Measurements from ENCODE around the gene RAB31. TPM values are rescaled to one million over a fixed set of nuclear protein-coding genes. Genes with fewer than 3 reads are reported as not detected.

The RAB31 gene
- total and polyA plus RNA-seq, 4 donors, result 21.5 to 114 (median 49.5) TPM

- WGBS, 2 donors, result 87 to 89% methylated on average over 4 of the region's 4 CpGs
- no peaks in the 10 kb centered on the region for H3K9me3 ChIP-seq (ENCODE audit: control insufficient read depth in 4 of 4, insufficient read depth in 3 of 4, low read length in 3 of 4)
- H3K27me3 ChIP-seq (ENCODE audit: control insufficient read depth in 3 of 3, insufficient read depth in 3 of 3, low read length in 2 of 3), result no peaks in the 10 kb centered on the region
- no peak overlapping the region for H3K9ac ChIP-seq (ENCODE audit: insufficient read depth in 1 of 2, low read length in 2 of 2)
- H3K27ac ChIP-seq (ENCODE audit: low read depth in 1 of 2, low read length in 1 of 2), result no peak overlapping the region
- H3K36me3 ChIP-seq (ENCODE audit: control insufficient read depth in 4 of 4, insufficient read depth in 4 of 4, low read length in 4 of 4), result no peaks in the 10 kb centered on the region
- ATAC-seq (ENCODE audit: insufficient read depth, low FRiP score), result no peak
- no peak overlapping the region for H3K4me3 ChIP-seq
- TF ChIP-seq CTCF (IDR thresholded peaks at IDR 0.05; ENCODE audit: control extremely low read depth, extremely low read depth), result no peak
- no peak for DNase-seq
- H3K4me1 ChIP-seq (ENCODE audit: control insufficient read depth in 5 of 5, insufficient read depth in 5 of 5, low read length in 5 of 5), result peaks cover 0 to 16% (median 10%) of the 10 kb centered on the region in 5 donors
Observed at GRCh38 chr18:9841752-9842151, 133.7 kb downstream of the RAB31 start.

- ATAC-seq (ENCODE audit: insufficient read depth, low FRiP score) (no peak), DNase-seq (no peak)
- Histone ChIP-seq H3K36me3 (ENCODE audit: control insufficient read depth in 4 of 4, insufficient read depth in 4 of 4, low read length in 4 of 4) (no peaks in the 10 kb centered on the region), H3K4me3 (no peak overlapping the region), H3K27ac (ENCODE audit: low read depth in 1 of 2, low read length in 1 of 2) (no peak overlapping the region), H3K9me3 (ENCODE audit: control insufficient read depth in 4 of 4, insufficient read depth in 3 of 4, low read length in 3 of 4) (no peaks in the 10 kb centered on the region), H3K27me3 (ENCODE audit: control insufficient read depth in 3 of 3, insufficient read depth in 3 of 3, low read length in 2 of 3) (no peaks in the 10 kb centered on the region), H3K4me1 (ENCODE audit: control insufficient read depth in 5 of 5, insufficient read depth in 5 of 5, low read length in 5 of 5) (peaks cover 0 to 17% (median 14%) of the 10 kb centered on the region in 5 donors), H3K9ac (ENCODE audit: insufficient read depth in 1 of 2, low read length in 2 of 2) (no peak overlapping the region)
- no peak for TF ChIP-seq CTCF (IDR thresholded peaks at IDR 0.05; ENCODE audit: control extremely low read depth, extremely low read depth)
- WGBS, 2 donors, result 94 to 98% methylated on average over 6 of the region's 6 CpGs
Observed at GRCh38 chr18:9842448-9842847, 134.3 kb downstream of the RAB31 start.

GRCh38 chr18:9845256-9845655 is 137.2 kb downstream of the RAB31 start:
- H3K36me3 ChIP-seq (ENCODE audit: control insufficient read depth in 4 of 4, insufficient read depth in 4 of 4, low read length in 4 of 4), result peaks cover 0 to 4% (median 0%) of the 10 kb centered on the region in 4 donors
- ATAC-seq (ENCODE audit: insufficient read depth, low FRiP score) (no peak), DNase-seq (no peak)
- TF ChIP-seq CTCF (IDR thresholded peaks at IDR 0.05; ENCODE audit: control extremely low read depth, extremely low read depth), result no peak
- H3K4me3 ChIP-seq, result no peak overlapping the region
- no peak overlapping the region for H3K27ac ChIP-seq (ENCODE audit: low read depth in 1 of 2, low read length in 1 of 2)
- no peaks in the 10 kb centered on the region for H3K27me3 ChIP-seq (ENCODE audit: control insufficient read depth in 3 of 3, insufficient read depth in 3 of 3, low read length in 2 of 3)
- H3K9me3 ChIP-seq (ENCODE audit: control insufficient read depth in 4 of 4, insufficient read depth in 3 of 4, low read length in 3 of 4), result no peaks in the 10 kb centered on the region
- WGBS, 2 donors, result 70 to 81% methylated on average over 3 of the region's 3 CpGs
- peaks cover 0 to 15% (median 9%) of the 10 kb centered on the region in 5 donors for H3K4me1 ChIP-seq (ENCODE audit: control insufficient read depth in 5 of 5, insufficient read depth in 5 of 5, low read length in 5 of 5)
- no peak overlapping the region for H3K9ac ChIP-seq (ENCODE audit: insufficient read depth in 1 of 2, low read length in 2 of 2)
